Stimulated activated CD4-positive, alpha-beta T cell treated with anti-CD3 and anti-CD28 coated beads, Interleukin-12 subunit alpha, Interleukin-12 subunit beta, amount 100 ng/mL, for 24 hours (primary cell): ENCODE results near the gene PHF12.
"Not testable (repeated sequence)": the region's sequence is repeated elsewhere in the genome, so short reads cannot be mapped to it uniquely, and the experiment has no call there.

Experiments
- DNase-seq, 2 experiments: peaks; one replicate each; pipeline ENCODE4 v3.0.0-alpha.2; 2020; ENCODE audit warnings: low read depth in 2 of 2

The PHF12 gene

DNA sequence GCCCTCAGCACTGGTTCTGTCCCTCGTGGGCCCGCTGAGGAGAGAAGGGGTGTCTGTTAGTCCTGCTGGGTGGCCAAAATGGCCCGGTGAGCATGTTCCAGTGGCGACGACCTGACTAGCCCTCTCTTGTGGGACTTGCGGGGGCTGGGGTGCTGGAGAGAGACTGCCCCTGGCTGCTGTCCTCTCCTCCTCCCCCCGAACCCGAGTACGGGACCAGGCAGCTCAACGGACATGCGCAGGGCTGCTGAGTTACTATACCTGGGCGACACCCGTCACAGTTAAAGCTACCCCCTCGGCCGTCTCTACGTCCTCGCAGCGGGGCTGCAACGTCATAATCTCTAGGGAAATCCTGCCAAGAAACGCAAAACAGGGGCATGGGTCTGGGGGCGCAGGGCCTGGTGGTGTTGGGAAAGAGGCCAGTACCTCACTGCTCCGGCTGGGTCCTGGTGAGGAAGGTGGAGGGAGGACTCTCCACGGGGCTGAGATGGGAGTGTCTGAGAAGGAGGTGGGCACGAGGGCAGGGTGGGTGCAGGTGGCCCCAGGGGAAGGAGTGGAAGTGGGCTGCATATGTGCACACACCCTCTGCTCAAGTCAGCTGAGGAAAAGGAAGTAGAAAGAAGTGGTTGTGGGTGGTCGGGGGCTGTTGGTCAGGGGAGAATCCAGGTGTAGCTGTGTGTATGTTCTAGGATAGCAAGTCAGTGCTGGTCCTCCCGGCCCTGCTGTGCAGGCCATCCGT is 67.2 kb downstream of the PHF12 start:
- no peak for DNase-seq

DNA sequence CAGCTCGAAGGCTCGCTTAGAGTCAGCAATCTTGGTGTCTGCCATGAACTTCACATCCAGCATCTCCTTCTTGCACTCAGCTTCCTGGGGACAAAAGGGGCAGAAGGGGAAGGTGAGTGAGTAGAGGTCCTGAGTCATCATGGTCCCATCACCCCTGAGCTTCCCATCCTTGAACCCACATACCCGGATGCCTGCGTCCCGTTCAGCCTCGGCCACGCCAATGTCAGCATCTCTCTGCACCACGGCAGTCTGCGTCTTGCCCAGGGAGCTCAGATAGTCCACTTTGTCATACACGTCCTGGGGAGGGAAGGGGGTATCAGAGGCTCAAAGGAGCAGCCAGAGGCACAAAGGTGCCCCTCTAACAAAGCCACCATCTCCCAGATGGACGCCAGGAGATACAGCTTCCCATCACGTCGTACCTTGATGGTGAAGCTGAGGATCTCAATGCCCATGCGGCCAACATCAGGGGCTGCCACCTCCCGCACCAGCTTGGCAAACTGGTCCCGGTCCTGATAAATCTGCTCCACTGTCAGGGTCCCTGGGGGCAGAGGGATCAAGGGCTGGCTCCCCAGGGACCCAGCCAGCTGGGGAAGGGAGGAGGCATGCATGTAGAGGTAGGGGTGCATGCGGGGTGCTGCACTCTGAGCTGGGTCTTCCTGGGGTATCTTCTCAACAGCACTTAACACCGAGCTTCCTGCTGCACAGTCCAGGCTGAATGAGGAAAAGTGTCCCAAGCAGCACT is 69.0 kb downstream of the PHF12 start:
- DNase-seq, result no peak

DNA sequence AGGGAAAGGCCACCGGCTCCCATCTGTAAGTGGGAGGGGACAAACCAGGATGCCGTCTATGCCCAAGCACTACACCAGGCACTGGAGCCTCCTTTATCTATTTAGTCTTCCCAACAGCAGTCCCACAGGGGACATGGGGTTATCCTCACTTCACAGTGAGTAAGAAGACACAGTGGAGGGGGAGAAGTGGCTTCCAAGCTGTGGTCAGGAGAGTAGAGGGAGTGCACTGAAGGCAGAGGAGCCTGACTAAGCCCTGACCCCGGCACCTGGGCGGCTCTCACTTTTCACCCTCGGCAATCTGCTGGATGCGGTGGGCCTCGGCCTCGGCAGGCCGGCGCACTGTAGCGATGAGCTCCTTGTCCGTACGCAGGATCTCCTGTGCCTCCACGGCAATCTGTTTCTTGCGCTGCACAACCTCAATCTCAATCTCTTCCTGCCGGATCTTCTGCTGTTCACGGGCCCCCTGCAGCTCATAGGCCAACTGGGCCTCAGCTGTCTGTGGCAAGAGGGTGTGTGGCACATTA is 69.7 kb downstream of the PHF12 start:
- DNase-seq, result no peak

DNA sequence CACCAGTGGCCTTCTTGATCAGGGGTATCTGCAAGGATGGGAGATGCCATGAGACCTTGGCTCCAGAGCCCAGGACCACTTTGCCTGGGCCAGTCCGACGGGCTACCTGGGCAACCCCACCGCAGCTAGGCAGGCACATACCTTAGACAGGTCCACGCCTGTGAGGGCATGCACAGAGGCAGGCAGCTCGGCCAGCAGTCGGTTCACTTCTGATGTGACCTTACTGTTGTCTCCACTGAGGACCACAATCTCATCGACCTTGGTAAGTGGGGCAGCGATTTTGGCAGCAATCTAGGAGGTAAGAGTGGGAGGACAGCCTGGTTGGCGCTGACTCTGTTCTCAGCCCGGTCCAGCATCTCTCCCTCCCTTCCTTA is 70.8 kb downstream of the PHF12 start:
- no peak for DNase-seq

DNA sequence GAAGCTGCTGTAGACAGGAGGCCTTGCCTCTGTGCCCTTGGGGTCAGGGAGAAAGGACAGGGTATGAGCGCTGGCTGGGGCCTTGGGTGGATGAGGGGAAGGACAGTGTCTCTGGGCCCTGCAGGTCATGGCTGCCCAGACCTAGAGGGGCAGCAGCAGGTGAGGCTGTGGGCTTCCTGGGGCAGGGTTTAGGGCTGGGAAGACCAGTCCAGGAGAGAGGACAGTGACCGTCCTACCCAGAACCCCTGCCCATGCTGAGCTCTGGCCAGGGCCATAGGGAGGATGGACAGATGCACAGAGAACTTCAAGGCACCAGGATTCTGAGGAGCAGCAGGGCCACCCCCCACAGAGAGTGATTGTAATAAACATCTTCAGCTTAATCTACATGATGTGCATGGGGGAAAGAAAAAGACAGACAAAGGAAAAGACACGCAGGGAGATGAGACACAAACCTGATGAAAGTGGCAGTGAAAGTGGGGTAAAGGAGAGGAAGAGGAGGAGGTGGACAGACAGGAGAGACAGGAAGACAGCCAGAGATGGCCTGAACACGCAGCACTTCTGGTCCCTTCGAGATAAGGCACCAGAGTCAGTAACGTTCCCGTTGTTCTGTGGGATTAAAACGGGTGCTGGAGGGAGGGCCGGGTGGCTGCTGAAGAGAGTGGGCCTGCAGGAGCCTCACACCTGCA is 71.3 kb downstream of the PHF12 start:
- no peak for DNase-seq

DNA sequence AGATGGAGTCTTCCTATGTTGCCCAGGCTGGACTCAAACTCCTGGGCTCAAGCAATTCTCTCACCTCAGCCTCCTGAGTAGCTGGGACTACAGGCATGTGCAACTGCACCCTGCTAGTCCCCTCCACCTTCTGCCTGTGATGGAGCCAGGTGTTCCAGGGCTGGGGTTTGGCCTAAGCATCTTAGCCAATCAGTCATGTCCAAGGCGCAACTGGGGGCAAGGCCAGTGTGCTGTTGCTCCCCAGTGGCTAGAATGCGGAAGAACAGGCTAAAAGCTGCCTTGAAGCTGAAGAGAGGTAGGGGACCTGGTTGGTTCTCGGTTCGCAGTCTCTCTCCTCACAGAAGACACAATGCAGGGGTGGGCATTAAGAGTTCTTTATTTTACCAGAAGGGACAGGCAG is 72.3 kb downstream of the PHF12 start:
- no peak for DNase-seq

DNA sequence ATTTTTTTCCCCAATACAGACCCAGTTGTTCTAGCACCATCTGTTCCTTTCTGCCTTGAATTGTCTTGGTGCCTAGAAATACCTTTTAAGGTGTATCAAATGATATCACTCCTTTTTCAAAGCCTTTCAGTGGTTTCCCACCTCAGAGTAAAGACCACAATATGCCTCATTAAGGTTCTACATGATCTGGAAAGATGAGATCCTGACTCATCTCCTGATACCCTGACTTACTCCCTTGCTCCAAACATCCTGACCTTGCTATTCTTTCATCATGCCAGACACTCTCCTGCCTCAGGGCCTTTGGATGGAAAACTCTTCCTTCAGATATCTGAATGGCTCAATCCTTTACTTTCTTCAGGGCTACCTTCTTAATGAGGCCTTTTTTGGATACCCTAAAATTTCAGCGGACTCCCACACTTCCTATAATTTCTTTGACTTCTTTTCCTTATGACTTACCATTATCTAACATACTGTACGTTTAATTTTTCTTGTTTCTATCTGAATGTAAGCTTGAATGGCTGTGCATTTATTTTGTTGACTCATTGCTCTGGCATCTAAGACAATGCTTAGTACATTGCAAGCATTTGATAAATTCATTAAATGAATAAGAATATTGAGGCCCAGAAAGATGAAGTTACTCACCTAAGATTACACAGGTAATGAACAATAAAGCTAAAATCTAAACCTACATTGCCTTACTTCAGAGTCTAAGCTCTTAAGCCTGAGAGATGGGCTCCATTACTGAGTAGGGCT is 73.0 kb downstream of the PHF12 start:
- no peak for DNase-seq

DNA sequence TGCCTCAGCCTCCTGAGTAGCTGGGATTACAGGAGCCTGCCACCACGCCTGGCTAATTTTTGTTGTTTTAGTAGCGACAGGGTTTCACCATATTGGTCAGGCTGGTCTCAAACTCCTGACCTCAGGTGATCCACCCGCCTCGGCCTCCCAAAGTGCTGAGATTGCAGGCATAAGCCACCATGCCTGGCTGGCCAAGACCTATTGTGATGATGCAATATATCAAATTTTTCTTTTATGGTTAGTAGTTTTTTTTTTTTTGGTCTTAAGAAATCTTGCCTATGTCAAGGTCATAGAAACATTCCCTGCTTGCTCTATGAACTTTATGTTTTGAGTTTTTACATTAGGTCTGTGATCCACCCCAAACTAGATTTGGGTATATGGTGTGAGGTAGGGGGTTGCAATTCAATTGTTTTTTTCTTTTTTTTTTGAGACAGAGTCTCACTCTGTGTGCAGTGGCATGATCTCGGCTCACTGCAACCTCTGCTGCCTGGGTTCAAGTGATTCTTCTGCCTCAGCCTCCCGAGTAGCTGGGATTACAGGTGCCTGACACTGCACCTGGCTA is 74.1 kb downstream of the PHF12 start:
- DNase-seq, result not testable (repeated sequence)

DNA sequence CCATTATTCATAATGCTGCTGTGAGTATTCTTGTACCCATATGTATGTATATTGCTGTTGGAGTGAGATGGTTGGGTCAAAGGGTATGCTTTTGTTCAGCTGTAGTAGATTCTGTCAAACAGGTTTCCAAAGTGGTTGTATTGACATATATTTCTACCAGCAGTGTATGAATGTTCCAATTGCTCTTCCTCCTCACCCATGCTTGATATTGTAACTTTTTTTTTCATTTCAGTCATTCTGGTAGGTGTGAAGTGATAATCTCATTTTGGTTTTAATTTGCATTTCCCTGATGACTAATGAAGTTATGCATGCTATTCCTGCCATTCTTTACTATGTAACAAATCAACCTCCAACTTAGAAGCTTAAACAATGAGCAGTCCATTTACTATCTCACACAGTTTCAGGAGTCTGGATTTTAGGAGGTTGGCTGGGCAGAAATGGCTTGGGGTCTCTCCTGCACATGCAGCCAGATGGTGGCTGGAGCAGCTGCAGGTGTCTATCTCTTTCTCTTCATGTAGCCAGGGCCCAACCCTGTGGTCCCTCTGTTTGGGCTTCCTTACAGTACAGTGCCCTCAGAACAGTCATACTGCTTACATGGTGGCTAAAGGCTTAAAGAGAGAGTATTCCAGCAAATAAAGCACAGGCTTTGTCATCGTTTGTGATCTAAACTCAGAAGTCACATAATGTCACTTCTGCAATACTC is 75.3 kb downstream of the PHF12 start:
- no peak for DNase-seq

DNA sequence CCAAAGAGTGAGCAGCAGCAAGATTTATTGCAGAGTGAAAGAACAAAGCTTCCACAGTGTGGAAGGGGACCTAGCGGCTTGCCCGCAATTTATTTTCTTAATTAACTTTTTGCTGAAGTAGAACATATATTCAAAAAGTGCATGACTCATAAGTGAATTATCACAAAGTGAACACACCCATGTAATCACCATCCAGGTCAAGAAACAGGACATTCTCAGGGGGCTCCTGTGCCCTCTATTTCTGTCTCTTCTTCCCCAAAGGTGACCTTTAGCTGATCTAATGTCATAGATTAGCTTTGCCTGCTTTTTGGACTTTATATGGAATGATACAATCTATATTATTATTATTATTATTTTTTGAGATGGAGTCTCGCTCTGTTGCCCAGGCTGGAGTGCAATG is 76.6 kb downstream of the PHF12 start:
- no peak for DNase-seq

DNA sequence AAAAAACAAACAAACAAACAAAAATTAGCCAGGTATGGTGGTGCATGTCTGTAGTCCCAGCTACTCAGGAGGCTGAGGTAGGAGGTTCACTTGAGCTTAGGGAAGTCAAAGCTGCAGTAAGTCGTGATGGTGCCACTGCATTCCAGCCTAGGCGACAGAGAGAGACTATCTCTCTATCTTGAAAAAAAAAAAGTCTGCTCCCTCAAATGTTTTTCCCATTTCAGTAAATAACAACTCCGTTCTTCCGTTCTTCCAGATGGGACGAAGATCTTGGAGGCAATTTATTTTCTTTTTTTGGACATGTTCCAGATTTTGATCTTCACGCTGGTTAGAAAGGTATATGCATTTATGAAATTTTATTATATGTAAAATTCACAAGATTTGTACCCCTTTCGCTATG is 77.5 kb downstream of the PHF12 start:
- DNase-seq, result no peak

DNA sequence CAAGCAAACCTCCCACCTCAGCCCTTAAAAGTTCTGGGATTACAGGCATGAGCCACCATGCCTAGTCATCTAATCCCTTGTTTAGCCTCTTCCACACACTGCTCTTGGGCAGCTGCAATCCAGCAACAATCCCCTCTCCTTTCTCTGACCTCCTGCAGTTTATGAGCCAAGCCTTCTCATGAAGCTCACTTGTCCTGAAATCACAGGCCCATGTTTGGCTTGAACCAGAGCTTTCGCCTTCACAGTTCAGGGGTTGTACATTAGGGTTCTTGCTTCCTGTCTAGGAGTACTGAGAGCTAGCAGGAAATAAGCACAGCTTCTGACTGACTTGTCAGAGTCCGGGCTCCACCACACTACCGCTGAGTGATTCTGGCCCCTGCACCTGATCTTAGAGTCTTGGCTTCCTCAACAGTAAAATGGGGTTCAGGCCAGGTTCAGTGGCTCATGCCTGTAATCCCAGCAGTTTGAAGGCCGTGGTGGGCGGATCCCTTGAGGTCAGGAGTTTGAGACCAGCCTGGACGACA is 80.2 kb downstream of the PHF12 start:
- DNase-seq, result no peak

DNA sequence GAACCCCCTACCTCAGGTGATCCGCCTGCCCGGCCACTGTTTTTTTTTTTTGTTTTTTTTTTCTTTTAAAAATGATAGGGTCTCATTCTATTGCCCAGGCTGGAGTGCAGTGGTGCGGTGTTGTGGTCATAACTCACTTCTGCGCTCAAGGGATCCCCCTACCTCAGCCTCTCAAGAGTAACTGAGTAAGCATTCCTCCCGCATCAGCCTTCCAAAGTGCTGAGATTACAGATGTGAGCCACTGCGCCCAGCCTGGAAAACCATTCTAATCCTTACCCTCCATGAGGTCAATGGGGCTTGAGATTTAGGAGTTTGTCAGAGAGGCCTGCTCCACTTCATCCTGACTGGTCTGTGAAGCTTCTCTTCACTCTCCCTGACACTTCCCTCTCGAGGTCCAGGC is 84.0 kb downstream of the PHF12 start:
- no peak for DNase-seq

DNA sequence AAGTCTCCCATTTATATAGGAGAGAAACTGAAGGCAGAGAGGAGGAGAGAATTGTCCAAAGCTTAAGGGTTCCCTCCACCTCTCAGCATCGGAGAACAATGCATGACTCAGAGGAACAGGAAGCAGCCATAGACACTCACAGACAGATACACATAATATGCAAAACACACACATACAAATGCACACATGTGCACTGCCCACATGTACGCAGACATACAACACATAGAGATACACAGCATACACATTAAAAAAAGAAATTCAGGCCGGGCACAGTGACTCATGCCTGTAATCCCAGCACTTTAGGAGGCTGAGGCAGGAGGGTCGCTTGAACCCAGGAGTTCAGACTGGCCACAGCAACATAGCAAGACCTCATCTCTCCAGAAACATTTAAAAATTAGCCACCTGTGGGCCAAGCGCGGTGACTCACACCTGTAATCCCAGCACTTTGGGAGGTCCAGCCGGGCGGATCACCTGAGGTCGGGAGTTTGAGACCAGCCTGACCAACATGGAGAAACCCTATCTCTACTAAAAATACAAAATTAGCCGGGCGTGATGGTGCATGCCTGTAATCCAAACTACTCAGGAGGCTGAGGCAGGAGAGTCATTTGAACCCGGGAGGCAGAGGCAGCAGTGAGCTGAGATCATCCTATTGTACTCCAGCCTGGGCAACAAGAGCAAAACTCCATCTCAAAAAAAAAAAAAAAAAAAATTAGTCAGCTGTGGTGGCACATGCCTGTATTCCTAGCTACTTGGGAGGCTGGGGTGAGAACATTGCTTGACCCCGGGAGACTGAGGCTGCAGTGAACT is 85.2 kb downstream of the PHF12 start:
- DNase-seq, result no peak

DNA sequence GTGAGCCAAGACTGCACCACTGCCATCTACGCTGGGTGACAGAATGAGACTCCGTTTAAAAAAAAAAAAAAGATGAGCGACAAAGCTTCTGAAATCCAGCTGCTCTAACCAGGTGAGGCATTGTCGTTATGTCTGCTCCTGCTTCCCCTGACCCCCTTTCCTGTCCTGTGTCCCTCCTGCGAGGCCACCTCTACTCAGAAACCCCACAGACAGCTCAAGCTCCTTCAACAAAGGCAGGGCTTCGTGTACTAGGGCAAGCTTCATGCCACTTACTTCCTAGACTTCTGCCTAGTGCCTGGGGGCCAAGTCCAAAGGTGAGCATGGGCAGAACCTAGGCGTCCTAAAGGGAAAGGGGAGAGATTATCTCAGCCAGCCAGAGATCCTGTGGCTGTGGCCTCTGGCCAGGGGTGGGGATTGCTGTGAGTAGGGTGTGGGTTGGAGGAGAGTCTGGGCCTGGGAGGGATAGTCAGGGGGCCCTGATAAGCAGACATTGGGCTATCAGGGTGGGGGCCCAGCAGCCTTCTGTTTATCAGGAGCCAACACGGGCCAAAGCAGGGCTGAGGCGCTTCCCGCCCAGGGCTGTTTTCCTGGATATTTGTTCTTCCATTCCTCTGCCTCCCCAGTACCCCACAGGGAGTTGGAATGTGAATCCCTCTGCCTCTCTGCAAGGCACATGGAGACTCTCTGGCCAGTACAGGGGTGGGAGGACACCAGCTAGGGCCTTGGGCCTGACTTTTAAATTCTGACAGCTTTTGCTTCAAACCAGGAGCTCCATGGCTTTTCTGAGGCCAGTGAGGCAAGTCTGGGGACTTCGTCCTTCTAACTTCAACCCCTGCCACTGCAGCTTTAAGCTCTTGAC is 86.1 kb downstream of the PHF12 start:
- no peak for DNase-seq

DNA sequence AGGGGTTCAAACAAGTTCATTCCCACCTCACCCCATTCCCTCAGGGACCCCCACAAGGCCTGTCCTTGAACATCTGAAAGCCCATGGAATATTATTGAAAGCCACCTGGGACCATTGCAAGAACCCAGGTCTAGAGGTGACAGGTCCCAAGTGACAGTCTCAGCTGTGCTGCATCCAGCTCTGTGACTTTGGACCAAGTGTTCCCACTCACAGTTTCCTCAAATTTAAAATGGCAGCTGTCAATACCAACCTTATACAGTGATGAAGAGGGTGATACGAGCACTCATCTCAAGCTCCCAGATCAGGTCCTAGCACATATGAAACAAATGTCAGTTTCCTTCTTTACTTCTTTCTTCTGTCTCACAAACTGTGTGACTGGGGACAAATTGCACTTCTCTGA is 87.4 kb downstream of the PHF12 start:
- no peak for DNase-seq

DNA sequence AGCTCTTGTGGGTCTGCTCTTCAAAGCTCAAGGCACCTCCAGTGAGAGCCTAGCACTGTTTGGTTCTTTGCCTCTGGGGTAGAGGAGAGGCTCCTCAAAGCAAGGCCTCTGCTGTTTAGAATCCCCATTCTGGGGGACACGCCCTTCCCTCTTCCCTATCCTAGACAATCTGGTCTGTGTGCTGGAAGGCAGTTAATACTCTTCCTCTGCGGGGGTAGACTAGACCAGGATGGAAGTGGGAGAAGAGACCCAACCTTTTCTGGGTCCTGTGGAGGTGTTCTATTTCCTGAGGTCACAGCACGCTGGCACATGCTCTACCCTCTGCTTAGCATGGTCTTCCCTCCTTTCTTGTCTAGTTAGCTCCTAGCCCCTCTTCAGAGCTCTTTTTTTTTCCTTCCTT is 88.8 kb downstream of the PHF12 start:
- no peak for DNase-seq

DNA sequence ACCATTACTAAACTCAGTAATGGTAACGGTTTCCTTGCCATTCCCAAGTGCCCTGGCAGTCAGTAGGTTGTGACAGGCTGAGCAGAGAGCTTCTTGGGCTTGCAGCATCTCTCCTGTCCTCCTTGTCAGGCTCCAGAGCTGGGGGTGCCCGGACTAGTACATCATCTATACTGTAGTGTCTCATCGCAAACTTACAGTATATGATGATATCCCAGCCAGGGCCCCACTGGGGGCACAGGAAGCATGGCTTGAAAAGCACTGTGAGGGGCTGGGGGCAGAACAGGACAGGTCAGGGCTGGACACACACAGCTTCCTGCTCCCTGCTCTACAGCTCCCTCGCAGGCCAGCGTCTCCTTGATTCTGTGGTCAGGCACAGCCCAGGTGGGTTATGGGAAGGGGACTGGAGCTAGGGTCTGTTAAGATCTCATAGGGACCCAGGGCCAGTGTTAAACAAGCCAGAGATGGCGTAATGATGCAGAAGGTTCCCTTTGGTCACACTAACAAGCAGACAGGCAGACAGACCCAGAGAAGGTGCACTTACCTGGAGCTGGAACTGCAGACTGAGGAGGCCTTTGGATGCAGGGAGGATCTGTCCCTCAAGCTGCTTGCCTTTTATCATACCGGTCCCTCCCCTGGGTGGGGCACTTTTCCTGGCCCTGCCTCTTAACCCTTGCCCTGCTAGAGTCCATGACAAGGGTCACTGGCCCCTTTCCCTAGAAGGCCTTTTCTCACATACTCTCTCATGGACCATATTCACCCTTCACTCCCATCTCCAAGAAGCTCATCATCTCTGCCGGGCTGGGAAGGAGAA is 89.7 kb downstream of the PHF12 start:
- no peak for DNase-seq
